Spinal cord (tissue), 10 donors: ENCODE data around the gene MEIOC. TPM values are rescaled to one million over a fixed set of nuclear protein-coding genes. Genes with fewer than 3 reads are reported as not detected.
"Not testable (repeated sequence)": the region's sequence is repeated elsewhere in the genome, so short reads cannot be mapped to it uniquely, and the experiment has no call there.

Experiments
- DNase-seq, 6 donors: peaks; one replicate each; pipeline versions ENCODE4 v3.0.0 to v3.0.0-alpha.2; 2013 to 2015; ENCODE audit warnings: low spot score in 6 of 6, low read depth in 4 of 6
- H3K27ac ChIP-seq: one replicate; pipeline ENCODE4 v1.5.1; 2013; ENCODE audit warnings: low read depth, low read length, control low read depth
- H3K27me3 ChIP-seq: one replicate; pipeline ENCODE4 v1.6.1; 2013; ENCODE audit warnings: low read length; ENCODE audit not compliant: control insufficient read depth, insufficient read depth
- H3K36me3 ChIP-seq: one replicate; pipeline ENCODE4 v1.6.1; 2013; ENCODE audit warnings: low read length; ENCODE audit not compliant: control insufficient read depth, insufficient read depth
- H3K4me1 ChIP-seq: one replicate; pipeline ENCODE4 v1.6.1; 2013; ENCODE audit warnings: low read length; ENCODE audit not compliant: control insufficient read depth, insufficient read depth
- H3K4me3 ChIP-seq: one replicate; pipeline ENCODE4 v1.5.1; 2013; ENCODE audit warnings: low read depth, low read length, control low read depth
- H3K9me3 ChIP-seq: one replicate; pipeline ENCODE4 v1.6.1; 2013; ENCODE audit warnings: low read length; ENCODE audit not compliant: control insufficient read depth, insufficient read depth
- WGBS: methylation state at CpG from one replicate; pipeline ENCODE4 v1.1.5; 2013; ENCODE audit warnings: missing lambda C conversion rate; ENCODE audit not compliant: insufficient coverage; 5-methylcytosine and 5-hydroxymethylcytosine counted together
- polyA plus RNA-seq, 2 donors: library from polyadenylated mRNA; unstranded; fragments of 120-200 nt; gene quantifications; one replicate each; pipeline ENCODE4 v1.2.1, GENCODE V29; 2013; ENCODE audit not compliant: insufficient read length in 2 of 2
- total RNA-seq, 2 donors: library from RNA; depleted of rRNA in 1 of 2; stranded (reverse); fragments of 120-200 nt in 1 of 2; fragments of >200 nt in 1 of 2; gene quantifications; one replicate each; pipeline versions ENCODE4 v1.2.3 to v1.2.4, GENCODE V29; 2013 to 2014
- donor health status: healthy.

The MEIOC gene
- total and polyA plus RNA-seq, 4 donors, result 0.22 to 2.1 (median 1.2) TPM

- no peaks in the 10 kb centered on the region for H3K27me3 ChIP-seq
- WGBS, result 53% methylated on average over 5 of the region's 9 CpGs
- no peak overlapping the region for H3K4me3 ChIP-seq
- H3K4me1 ChIP-seq, result peaks cover 19% of the 10 kb centered on the region
- no peak for DNase-seq
- H3K9me3 ChIP-seq, result no peaks in the 10 kb centered on the region
- H3K27ac ChIP-seq, result peak overlapping the region; percentile 33
- no peaks in the 10 kb centered on the region for H3K36me3 ChIP-seq
Measured at GRCh38 chr17:44627513-44628242, 28.6 kb upstream of the MEIOC start.

- 35% methylated on average over 32 of the region's 34 CpGs for WGBS
- no peaks in the 10 kb centered on the region for H3K36me3 ChIP-seq
- peak in 2 of 6 donors; percentile 68 to 69 for DNase-seq
- H3K4me1 ChIP-seq, result peaks cover 19% of the 10 kb centered on the region
- H3K27ac ChIP-seq, result peak overlapping the region; percentile 33
- H3K27me3 ChIP-seq, result no peaks in the 10 kb centered on the region
- no peak overlapping the region for H3K4me3 ChIP-seq
- H3K9me3 ChIP-seq, result no peaks in the 10 kb centered on the region
Measured at GRCh38 chr17:44628243-44629188, 27.8 kb upstream of the MEIOC start.

DNA sequence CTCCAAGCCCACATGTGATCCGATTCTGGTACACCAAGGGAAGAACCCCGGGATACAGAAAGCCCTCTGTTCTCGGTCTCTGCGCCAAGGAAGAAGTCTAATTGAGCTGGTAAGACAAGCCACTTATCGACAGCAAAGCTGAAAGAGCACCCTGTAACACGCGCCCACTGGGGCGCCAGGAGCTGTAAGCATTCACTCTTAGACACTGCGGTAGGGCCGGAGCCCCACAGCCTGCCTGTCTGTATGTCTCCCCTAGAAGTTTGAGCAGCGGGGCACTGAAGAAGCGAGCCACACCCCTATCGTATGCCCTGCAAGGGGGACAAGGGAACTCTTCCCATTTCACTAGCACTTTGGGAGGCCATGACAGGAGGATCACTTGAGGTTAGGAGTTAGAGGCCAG is 27.0 kb upstream of the MEIOC start:
- Histone ChIP-seq H3K9me3 (no peaks in the 10 kb centered on the region), H3K4me3 (no peak overlapping the region), H3K27me3 (no peaks in the 10 kb centered on the region), H3K36me3 (no peaks in the 10 kb centered on the region), H3K4me1 (peaks cover 19% of the 10 kb centered on the region), H3K27ac (no peak overlapping the region)
- WGBS, result 77% methylated on average over 13 of the region's 13 CpGs
- DNase-seq, result peak in 1 of 6 donors; percentile 37

DNA sequence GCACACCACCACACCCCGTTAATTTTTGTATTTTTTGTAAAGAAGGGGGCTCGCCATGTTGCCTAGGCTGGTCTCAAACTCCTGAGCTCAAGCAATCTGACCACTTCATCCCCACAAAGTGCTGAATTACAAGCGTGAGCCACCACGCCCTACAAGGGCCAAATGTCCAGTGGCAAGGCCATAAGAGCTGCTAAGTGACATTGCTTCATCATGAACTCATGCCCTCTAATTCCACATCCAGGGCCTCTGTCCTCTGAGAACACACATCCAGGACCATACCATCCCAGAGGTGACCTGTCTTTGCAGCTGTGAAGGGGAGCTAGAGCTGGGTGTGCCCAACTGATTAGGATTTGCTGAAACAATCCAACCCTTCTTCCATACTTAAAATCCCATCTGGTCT is 25.6 kb upstream of the MEIOC start:
- Histone ChIP-seq H3K4me1 (peaks cover 19% of the 10 kb centered on the region), H3K36me3 (no peaks in the 10 kb centered on the region), H3K4me3 (no peak overlapping the region), H3K27ac (no peak overlapping the region), H3K27me3 (no peaks in the 10 kb centered on the region), H3K9me3 (no peaks in the 10 kb centered on the region)
- 100% methylated on average over 3 of the region's 4 CpGs for WGBS
- no peak for DNase-seq

GRCh38 chr17:44633998-44634397 is 22.3 kb upstream of the MEIOC start:
- 64% methylated on average over 5 of the region's 8 CpGs for WGBS
- Histone ChIP-seq H3K9me3 (no peaks in the 10 kb centered on the region), H3K4me1 (peaks cover 4% of the 10 kb centered on the region), H3K4me3 (no peak overlapping the region), H3K27me3 (no peaks in the 10 kb centered on the region), H3K36me3 (no peaks in the 10 kb centered on the region), H3K27ac (no peak overlapping the region)
- DNase-seq, result no peak

GRCh38 chr17:44634401-44634800 is 21.9 kb upstream of the MEIOC start:
- H3K9me3 ChIP-seq, DNase-seq, H3K27ac ChIP-seq, H3K27me3 ChIP-seq, H3K36me3 ChIP-seq, H3K4me3 ChIP-seq, H3K4me1 ChIP-seq: not testable (repeated sequence)
- WGBS, result 50% methylated on average over 2 of the region's 4 CpGs

- H3K4me1 ChIP-seq, result no peaks in the 10 kb centered on the region
- no peaks in the 10 kb centered on the region for H3K9me3 ChIP-seq
- H3K36me3 ChIP-seq, result no peaks in the 10 kb centered on the region
- H3K27me3 ChIP-seq, result no peaks in the 10 kb centered on the region
- no CpG with 5 or more reads among the region's 1 CpG for WGBS
- H3K4me3 ChIP-seq, result no peak overlapping the region
- no peak overlapping the region for H3K27ac ChIP-seq
- DNase-seq, result peak in 2 of 6 donors; percentile 71 to 81
Measured at GRCh38 chr17:44636562-44636961, 19.7 kb upstream of the MEIOC start.

DNA sequence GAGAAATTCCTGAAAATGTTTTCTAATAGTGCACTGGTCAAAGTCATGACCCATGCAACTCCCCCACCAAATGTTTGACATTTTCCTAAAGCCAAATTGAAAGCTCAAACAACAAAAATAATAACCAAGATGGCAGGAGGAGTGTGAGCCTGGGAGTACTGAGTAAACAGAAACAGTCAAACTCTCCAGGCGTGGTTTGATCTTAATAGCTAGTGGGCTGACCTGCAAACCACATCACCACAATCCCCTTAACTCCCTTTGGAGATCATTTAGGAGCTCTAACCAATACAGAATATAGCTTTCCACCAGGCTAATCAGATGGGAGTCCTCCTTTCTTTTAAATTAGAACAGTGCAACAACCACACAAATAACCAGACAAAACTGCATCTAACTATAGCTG is 19.2 kb upstream of the MEIOC start:
- WGBS, result no CpG with 5 or more reads among the region's 1 CpG
- no peaks in the 10 kb centered on the region for H3K36me3 ChIP-seq
- no peaks in the 10 kb centered on the region for H3K27me3 ChIP-seq
- no peaks in the 10 kb centered on the region for H3K9me3 ChIP-seq
- no peak for DNase-seq
- H3K27ac ChIP-seq, result no peak overlapping the region
- H3K4me1 ChIP-seq, result no peaks in the 10 kb centered on the region
- no peak overlapping the region for H3K4me3 ChIP-seq

- H3K4me1 ChIP-seq, result no peaks in the 10 kb centered on the region
- no peak overlapping the region for H3K4me3 ChIP-seq
- no peaks in the 10 kb centered on the region for H3K36me3 ChIP-seq
- H3K27ac ChIP-seq, result no peak overlapping the region
- H3K27me3 ChIP-seq, result no peaks in the 10 kb centered on the region
- 70% methylated on average over 6 of the region's 7 CpGs for WGBS
- no peaks in the 10 kb centered on the region for H3K9me3 ChIP-seq
- peak in 2 of 6 donors; percentile 3 to 88 for DNase-seq
Measured at GRCh38 chr17:44642834-44643233, 13.4 kb upstream of the MEIOC start.
